Activated CD8-positive, alpha-beta memory T cell treated with anti-CD3 and anti-CD28 coated beads for 4 hours (primary cell): ENCODE measurements around the gene KRTAP9-1.
"Not testable (repeated sequence)": the region's sequence is repeated elsewhere in the genome, so short reads cannot be mapped to it uniquely, and the experiment has no call there.

Experiments
- DNase-seq, 2 donors: peaks; one replicate each; pipeline ENCODE4 v3.0.0-alpha.2; 2020; ENCODE audit warnings: low read depth in 2 of 2

Gene KRTAP9-1

DNA sequence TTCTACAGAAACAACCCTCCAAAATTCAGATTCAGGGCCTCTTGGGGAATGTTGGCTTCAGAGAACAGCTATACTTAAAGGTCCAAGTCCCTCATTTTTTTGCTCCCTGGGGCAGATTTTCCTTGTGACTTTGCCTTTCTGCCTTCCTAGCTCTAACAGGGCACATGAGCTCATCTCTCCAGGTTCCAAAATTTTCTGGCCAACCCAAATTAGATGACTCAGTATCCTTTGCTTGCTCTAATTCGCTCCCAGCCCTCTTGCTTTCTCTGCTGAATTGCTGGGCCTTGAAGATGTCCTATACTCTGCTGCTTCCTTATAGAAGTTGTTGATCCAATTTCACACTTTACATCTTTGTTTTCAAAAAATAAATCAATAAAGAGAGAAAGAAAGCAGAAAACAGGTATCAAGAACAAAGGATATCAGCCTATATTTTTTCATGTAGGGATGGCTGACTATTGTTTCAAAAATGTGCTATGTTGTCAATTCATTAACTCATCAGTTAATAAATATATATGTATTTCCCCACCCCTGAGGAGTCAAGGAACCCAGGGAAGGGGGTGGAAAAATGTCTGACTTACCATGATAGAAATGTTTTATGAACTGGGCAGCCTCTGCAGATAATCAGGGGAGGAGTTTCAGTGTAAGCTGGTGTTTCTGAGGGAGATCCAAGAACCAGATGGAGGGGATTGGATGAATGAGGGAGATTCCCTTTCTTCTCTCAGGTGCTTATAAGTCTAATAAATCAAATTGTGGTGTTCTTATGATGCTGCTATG, 10.7 kb upstream of the KRTAP9-1 start:
- no peak for DNase-seq

DNA sequence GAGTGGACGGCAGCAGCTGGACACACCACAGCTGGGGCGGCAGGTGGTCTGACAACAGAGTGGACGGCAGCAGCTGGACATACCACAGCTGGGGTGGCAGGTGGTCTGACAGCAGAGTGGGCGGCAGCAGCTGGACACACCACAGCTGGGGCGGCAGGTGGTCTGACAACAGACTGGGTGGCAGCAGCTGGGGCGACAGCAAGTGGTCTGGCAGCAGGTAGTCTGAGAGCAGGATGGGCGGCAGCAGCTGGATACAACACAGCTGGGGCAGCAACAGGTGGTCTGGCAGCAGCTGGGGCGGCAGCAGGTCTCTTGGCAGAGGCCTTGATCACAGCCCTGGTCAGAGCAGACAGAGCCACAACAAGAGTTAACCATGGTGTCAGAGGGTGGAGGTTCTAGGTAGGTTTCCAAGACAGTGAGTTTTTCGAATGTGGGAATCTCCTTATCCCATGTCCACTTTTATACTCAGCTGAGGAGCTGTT, 5.2 kb upstream of the KRTAP9-1 start, which contains the start of gene KRTAP4-1:
KRTAP4-1 (minus strand) TSS at position 432 of the 482 bp plus-strand sequence; CDS start at position 375, 57 bp downstream.
- DNase-seq: no peak

GRCh38 chr17:41185001-41185400, 4.7 kb upstream of the KRTAP9-1 start:
- no peak for DNase-seq

- DNase-seq: no peak
Observed at GRCh38 chr17:41186872-41187271, 2.8 kb upstream of the KRTAP9-1 start.

DNA sequence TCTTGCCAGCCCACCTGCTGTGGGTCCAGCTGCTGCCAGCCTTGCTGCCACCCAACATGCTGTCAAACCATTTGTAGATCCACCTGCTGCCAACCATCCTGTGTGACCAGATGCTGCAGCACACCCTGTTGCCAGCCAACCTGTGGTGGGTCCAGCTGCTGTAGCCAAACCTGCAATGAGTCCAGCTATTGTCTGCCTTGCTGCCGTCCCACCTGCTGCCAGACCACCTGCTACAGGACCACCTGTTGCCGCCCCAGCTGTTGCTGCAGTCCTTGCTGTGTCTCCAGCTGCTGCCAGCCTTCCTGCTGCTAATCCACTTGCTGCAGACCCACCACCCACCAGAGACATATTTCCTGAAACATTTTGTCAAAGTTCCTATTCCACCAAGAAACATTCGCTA, 641 bp downstream of the KRTAP9-1 start:
- DNase-seq: no peak

GRCh38 chr17:41196068-41196467, 6.4 kb downstream of the KRTAP9-1 start:
- DNase-seq: no peak

DNA sequence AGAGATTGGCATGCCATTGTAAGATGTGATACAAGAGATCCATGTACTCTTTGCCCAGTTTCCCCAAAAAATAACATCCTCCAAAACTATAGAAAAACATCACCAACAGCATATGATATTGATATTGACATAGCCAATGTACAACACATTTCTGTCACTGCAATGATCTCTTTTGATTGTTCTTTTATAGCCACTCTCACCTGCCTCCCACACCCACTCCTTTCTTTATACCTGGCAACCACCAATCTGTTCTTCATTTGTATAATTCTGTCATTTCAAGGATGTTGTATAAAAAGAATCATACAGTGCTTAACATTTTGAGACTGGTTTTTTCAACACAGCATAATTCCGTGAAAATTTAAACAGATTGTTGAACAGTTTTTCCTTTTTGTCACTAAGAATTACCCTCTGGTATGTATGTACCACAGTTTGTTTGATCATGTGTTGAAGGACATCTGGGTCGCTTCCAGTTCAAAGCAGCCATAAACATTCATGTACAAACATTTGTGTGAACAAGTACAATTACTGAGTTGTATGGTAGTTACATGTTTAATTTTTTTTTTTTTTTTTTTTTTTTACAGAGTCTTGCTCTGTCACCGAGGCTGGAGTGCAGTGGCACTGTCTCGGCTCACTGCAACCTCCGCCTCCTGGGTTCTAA, 9.9 kb downstream of the KRTAP9-1 start:
- DNase-seq: no peak

- DNase-seq: no peak
Observed at GRCh38 chr17:41211845-41212466, 22.3 kb downstream of the KRTAP9-1 start.

DNA sequence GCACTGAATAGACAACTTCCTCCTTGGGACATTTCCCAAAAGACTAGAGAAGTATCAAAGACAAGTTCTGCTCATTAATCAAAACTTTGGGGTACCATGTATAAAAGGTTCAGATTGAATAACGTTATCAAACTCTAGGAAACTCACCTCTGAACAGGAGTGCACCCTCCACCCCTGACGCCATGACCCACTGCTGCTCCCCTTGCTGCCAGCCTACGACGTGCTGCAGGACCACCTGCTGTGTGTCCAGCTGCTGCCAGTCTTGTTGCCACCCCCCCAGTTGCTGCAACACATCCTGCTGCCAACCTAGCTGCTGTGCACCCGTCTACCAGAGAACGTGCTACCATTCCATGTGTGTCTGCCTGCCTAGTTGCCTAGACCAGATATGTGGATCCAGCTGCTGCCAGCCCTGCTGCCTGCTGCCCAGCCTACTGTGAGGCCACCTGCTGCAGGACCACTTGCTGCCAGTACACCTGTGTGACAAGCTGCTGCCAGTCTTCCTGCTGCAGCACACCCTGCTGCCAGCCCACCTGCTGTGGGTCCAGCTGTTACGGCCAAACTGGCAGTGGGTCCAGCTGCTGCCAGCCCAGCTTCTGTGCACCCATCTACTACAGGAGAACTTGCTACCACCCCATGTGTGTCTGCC, 23.0 kb downstream of the KRTAP9-1 start:
- DNase-seq: no peak

GRCh38 chr17:41215681-41216080, 26.0 kb downstream of the KRTAP9-1 start:
- DNase-seq: no peak

DNA sequence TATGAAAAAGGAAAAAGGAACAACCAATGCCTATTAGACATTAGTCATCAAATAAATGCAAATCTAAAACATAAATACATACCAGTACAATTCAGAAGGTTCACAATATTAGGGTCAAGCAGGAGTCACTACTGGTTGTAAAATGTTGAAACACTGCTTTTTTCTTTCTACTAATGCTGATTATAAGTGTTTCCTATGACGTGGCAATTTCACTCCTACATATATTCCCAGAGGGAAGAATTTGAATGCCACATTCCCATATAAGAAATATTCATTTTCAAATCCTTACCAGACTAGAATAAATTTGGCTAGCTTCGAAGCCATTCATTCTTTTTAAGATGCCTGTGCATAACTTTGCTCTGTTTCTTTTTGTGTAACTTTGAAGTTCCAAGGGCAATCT, 34.1 kb downstream of the KRTAP9-1 start:
- no peak for DNase-seq

- no peak for DNase-seq
Observed at GRCh38 chr17:41226051-41226450, 36.4 kb downstream of the KRTAP9-1 start.

GRCh38 chr17:41226598-41227095, 37.0 kb downstream of the KRTAP9-1 start, which contains the start of gene KRTAP9-2:
KRTAP9-2 (plus strand) TSS chr17:41226648; CDS start chr17:41226655, 7 bp downstream.
- DNase-seq: not testable (repeated sequence)

DNA sequence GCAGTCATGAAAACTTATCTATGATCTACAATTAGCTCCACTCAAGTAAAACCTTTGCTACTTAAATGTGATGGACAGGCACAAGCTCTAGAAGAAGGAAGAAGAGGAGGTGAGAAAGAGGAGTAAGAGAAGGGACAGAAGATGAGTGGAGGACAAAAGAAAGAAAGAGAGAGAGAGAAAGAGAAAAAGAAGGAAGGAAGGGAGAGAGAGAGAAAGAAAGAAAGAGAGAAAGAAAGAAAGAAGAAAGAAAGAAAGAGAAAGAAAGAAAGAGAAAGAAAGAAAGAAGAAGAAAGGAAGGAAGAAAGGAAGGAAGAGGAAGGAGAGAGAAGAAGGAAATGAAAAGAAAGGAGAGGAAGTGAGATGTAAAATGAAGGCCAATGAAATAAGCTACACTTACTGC, 40.4 kb downstream of the KRTAP9-1 start:
- no peak for DNase-seq

DNA sequence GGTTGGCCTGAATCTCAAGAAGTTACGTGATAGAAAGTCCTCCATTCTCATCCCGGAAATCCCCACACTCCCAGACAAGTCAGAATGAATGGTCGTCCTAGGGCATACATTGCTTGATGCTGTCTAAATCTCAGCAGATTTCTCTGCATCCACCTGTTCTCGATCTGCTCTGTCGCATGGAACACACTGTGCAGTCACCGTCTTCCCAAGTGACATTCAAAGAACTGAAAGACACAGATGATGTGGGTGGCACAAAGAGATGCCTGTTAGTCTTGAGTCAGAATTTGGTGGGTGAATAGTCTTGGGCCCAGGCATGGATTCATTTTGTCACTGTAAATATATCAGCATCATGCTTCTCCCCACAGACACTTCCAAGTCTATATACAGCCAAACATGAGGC, 42.0 kb downstream of the KRTAP9-1 start:
- no peak for DNase-seq

- DNase-seq: not testable (repeated sequence)
Observed at GRCh38 chr17:41232399-41233105, 42.9 kb downstream of the KRTAP9-1 start, which contains the start of gene KRTAP9-3. KRTAP9-3 (plus strand) TSS chr17:41232449; CDS start chr17:41232502, 53 bp downstream.

DNA sequence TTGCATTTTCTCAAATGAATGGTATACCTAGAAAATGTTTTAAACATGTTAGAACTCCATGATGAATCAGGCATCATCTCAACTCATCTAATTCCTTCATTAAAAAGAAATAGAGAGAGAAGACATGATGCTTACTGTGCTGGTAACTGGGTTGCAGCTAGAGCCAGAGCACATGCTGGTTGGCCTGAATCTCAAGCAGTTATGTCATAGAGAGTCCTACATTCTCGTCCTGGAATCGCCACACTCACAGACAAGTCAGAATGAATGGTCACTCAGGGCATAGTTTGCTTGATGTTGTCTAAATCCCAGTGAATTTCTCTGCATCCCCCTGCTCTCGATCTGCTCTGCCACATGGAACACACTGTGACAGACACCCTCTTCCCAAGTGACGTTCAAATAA, 47.4 kb downstream of the KRTAP9-1 start:
- not testable (repeated sequence) for DNase-seq

GRCh38 chr17:41237949-41238437, 48.3 kb downstream of the KRTAP9-1 start, which contains the start of gene KRTAP9-8:
KRTAP9-8 (plus strand) TSS chr17:41237999; CDS start chr17:41238052, 53 bp downstream.
- not testable (repeated sequence) for DNase-seq
